ENCODE measurements around the gene SERPINA4. TPM values are rescaled to one million over a fixed set of nuclear protein-coding genes. Genes with fewer than 3 reads are reported as not detected.

Gene SERPINA4
- polyA plus RNA-seq, 1 of the 3 experiments (the other 2 are of a cell fraction) = not detected

DNA sequence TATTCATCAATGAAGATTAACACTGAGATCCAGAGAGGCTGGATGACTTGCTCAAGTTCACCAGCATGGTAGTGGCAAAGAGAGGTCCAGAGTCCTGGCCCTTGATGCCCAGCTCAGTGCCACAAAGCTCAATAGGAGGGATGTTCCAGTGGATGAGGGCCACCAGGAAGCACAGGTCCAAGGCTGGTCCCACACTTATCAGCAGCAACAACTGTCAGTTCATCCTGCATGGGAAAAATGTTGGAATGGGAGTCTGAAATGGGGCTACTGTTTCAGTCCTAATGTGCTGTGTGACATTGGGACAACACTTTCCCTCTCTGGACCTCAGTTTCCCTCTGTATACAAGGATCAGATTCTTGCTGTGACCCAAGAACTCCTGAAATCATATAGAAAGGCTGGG, 31.2 kb downstream of the SERPINA4 start:
- H2AFZ ChIP-seq (ENCODE audit: low read depth) = no peak overlapping the region
- no peaks in the 10 kb centered on the region for H3K79me2 ChIP-seq (ENCODE audit: insufficient read depth)
- no peak overlapping the region for H3K4me3 ChIP-seq (ENCODE audit: low read depth in 2 of 2, low read length in 1 of 2)
- H3K4me2 ChIP-seq = no peak overlapping the region
- TF ChIP-seq MEF2A (IDR thresholded peaks at IDR 0.05; ENCODE audit: borderline replicate concordance, low read depth) = no peak
- no peaks in the 10 kb centered on the region for H3K9me3 ChIP-seq
- no peak overlapping the region for H3K9ac ChIP-seq
- H4K20me1 ChIP-seq (ENCODE audit: insufficient read depth) = no peaks in the 10 kb centered on the region
- no peaks in the 10 kb centered on the region for H3K9me2 ChIP-seq
- CTCF ChIA-PET = no interaction called here
- H3K4me1 ChIP-seq (ENCODE audit: control insufficient read depth in 1 of 2, insufficient read depth in 2 of 2, low read depth in 1 of 2, low read length in 1 of 2) = no peaks in the 10 kb centered on the region
- H3K27ac ChIP-seq (ENCODE audit: low read depth in 2 of 2, low read length in 1 of 2) = no peak overlapping the region
- no peak for DNase-seq
- H3F3A ChIP-seq (replicated peaks; ENCODE audit: insufficient read depth) = no peaks in the 10 kb centered on the region
- H3K27me3 ChIP-seq (ENCODE audit: insufficient read depth) = no peaks in the 10 kb centered on the region
- POLR2A ChIA-PET = no interaction called here
- no peaks in the 10 kb centered on the region for H3K36me3 ChIP-seq (replicated peaks in 1 of 2; ENCODE audit: control insufficient read depth in 1 of 2, insufficient read depth in 2 of 2, low read length in 1 of 2)

DNA sequence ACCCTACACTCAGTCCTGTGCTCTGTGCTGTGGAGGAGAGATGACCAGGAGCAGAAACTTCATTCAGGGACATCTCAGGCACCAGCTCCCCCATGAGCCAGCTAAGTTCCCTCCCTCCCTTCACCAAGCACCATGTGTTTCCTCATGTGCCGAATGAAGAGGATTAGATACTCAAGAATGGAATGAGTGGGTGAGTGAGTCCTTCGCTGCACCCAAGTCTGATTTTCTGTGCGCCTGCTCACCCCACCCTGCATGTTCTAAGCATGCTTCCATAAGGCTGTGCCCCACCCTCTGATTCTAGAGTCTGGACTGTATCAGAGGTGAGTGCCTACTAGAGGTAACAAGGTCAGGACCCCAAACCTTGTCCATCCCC, 32.1 kb downstream of the SERPINA4 start:
- Histone ChIP-seq H3K9me2 (no peaks in the 10 kb centered on the region), H3K4me1 (ENCODE audit: control insufficient read depth in 1 of 2, insufficient read depth in 2 of 2, low read depth in 1 of 2, low read length in 1 of 2) (no peaks in the 10 kb centered on the region), H3K36me3 (replicated peaks in 1 of 2; ENCODE audit: control insufficient read depth in 1 of 2, insufficient read depth in 2 of 2, low read length in 1 of 2) (no peaks in the 10 kb centered on the region), H4K20me1 (ENCODE audit: insufficient read depth) (no peaks in the 10 kb centered on the region), H3K4me3 (ENCODE audit: low read depth in 2 of 2, low read length in 1 of 2) (no peak overlapping the region), H3K27ac (ENCODE audit: low read depth in 2 of 2, low read length in 1 of 2) (no peak overlapping the region), H3F3A (replicated peaks; ENCODE audit: insufficient read depth) (no peaks in the 10 kb centered on the region), H3K4me2 (no peak overlapping the region), H3K9ac (no peak overlapping the region), H3K79me2 (ENCODE audit: insufficient read depth) (no peaks in the 10 kb centered on the region), H3K9me3 (no peaks in the 10 kb centered on the region), H2AFZ (ENCODE audit: low read depth) (no peak overlapping the region), H3K27me3 (ENCODE audit: insufficient read depth) (no peaks in the 10 kb centered on the region)
- WGBS (ENCODE audit: low lambda C conversion rate) = 67% methylated on average over 3 of the region's 3 CpGs
- ChIA-PET CTCF (no interaction called here), POLR2A (no interaction called here)
- DNase-seq = no peak
- no peak for TF ChIP-seq EZH2phosphoT487 (IDR thresholded peaks at IDR 0.05; ENCODE audit: borderline replicate concordance, low read depth)

DNA sequence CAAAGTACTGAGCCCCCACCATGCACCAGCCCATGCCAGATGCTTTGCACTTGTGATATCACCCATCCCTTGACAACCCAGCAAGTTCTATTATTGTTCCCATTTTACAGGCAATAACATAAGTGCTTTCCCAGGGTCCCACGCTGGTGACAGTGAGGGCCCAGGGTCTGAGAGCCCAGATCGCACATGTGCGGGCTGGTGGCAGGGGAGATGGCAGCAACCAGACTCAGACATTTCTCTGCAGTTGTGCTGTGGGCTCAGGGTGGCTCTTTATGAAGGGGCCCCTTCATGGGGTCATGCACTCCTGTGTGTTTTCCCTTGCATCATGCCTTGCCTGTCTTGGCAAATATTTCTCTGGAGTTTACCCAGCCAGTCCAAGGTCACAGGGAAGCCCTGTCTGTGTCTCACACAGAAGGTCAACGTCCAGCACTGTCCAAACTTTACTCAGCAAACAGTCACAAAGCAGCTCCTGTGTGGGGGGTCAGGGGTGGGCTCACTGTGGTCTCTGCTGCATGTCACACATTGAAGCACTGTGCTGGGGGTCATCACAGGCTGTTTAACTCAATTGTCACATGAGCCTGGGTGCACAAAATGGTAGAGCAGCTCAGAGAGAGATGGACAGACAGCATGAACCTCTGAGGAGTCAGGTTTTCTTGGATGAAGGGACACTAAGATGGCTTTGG, 32.6 kb downstream of the SERPINA4 start:
- no peaks in the 10 kb centered on the region for H3K36me3 ChIP-seq (replicated peaks in 1 of 2; ENCODE audit: control insufficient read depth in 1 of 2, insufficient read depth in 2 of 2, low read length in 1 of 2)
- peaks cover 0 to 3% of the 10 kb centered on the region in 2 experiments; a peak in 3 of 4 replicates for H3K4me1 ChIP-seq (ENCODE audit: control insufficient read depth in 1 of 2, insufficient read depth in 2 of 2, low read depth in 1 of 2, low read length in 1 of 2)
- no peak for DNase-seq
- no peak overlapping the region for H3K27ac ChIP-seq (ENCODE audit: low read depth in 2 of 2, low read length in 1 of 2)
- no peak overlapping the region for H3K4me3 ChIP-seq (ENCODE audit: low read depth in 2 of 2, low read length in 1 of 2)
- H3K9me3 ChIP-seq = no peaks in the 10 kb centered on the region
- WGBS (ENCODE audit: low lambda C conversion rate) = 50% methylated on average over 4 of the region's 4 CpGs
- TF ChIP-seq FOXM1 (IDR thresholded peaks at IDR 0.05; ENCODE audit: low read depth) (no peak), TAF1 (IDR thresholded peaks at IDR 0.05; ENCODE audit: borderline replicate concordance, low read depth, low read length) (no peak), RCOR1 (IDR thresholded peaks at IDR 0.05; ENCODE audit: low read length) (no peak), POLR2AphosphoS5 (IDR thresholded peaks at IDR 0.05; ENCODE audit: low read depth, low read length) (no peak), SIN3A (IDR thresholded peaks at IDR 0.05; ENCODE audit: borderline replicate concordance, low read depth, low read length) (no peak), TEAD4 (IDR thresholded peaks at IDR 0.05; ENCODE audit: borderline replicate concordance, insufficient read depth) (no peak), GABPA (IDR thresholded peaks at IDR 0.05; ENCODE audit: low read depth) (no peak), TCF12 (IDR thresholded peaks at IDR 0.05) (no peak), GATA2 (CRISPR knock-in tag; IDR thresholded peaks at IDR 0.05) (no peak), CHD2 (IDR thresholded peaks at IDR 0.05; ENCODE audit: low read length, partially characterized antibody) (no peak), YY1 (IDR thresholded peaks at IDR 0.05; ENCODE audit: low read depth) (no peak), FOXJ3 (CRISPR knock-in tag; IDR thresholded peaks at IDR 0.05) (no peak)
- TF ChIP-seq, protein P1, sequence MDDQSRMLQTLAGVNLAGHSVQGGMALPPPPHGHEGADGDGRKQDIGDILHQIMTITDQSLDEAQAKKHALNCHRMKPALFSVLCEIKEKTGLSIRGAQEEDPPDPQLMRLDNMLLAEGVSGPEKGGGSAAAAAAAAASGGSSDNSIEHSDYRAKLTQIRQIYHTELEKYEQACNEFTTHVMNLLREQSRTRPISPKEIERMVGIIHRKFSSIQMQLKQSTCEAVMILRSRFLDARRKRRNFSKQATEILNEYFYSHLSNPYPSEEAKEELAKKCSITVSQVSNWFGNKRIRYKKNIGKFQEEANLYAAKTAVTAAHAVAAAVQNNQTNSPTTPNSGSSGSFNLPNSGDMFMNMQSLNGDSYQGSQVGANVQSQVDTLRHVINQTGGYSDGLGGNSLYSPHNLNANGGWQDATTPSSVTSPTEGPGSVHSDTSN (IDR thresholded peaks at IDR 0.05) = no peak
- TF ChIP-seq, protein P2, sequence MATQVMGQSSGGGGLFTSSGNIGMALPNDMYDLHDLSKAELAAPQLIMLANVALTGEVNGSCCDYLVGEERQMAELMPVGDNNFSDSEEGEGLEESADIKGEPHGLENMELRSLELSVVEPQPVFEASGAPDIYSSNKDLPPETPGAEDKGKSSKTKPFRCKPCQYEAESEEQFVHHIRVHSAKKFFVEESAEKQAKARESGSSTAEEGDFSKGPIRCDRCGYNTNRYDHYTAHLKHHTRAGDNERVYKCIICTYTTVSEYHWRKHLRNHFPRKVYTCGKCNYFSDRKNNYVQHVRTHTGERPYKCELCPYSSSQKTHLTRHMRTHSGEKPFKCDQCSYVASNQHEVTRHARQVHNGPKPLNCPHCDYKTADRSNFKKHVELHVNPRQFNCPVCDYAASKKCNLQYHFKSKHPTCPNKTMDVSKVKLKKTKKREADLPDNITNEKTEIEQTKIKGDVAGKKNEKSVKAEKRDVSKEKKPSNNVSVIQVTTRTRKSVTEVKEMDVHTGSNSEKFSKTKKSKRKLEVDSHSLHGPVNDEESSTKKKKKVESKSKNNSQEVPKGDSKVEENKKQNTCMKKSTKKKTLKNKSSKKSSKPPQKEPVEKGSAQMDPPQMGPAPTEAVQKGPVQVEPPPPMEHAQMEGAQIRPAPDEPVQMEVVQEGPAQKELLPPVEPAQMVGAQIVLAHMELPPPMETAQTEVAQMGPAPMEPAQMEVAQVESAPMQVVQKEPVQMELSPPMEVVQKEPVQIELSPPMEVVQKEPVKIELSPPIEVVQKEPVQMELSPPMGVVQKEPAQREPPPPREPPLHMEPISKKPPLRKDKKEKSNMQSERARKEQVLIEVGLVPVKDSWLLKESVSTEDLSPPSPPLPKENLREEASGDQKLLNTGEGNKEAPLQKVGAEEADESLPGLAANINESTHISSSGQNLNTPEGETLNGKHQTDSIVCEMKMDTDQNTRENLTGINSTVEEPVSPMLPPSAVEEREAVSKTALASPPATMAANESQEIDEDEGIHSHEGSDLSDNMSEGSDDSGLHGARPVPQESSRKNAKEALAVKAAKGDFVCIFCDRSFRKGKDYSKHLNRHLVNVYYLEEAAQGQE (IDR thresholded peaks at IDR 0.05; ENCODE audit: low read depth, low read length) = no peak
- TF ChIP-seq, protein P3, sequence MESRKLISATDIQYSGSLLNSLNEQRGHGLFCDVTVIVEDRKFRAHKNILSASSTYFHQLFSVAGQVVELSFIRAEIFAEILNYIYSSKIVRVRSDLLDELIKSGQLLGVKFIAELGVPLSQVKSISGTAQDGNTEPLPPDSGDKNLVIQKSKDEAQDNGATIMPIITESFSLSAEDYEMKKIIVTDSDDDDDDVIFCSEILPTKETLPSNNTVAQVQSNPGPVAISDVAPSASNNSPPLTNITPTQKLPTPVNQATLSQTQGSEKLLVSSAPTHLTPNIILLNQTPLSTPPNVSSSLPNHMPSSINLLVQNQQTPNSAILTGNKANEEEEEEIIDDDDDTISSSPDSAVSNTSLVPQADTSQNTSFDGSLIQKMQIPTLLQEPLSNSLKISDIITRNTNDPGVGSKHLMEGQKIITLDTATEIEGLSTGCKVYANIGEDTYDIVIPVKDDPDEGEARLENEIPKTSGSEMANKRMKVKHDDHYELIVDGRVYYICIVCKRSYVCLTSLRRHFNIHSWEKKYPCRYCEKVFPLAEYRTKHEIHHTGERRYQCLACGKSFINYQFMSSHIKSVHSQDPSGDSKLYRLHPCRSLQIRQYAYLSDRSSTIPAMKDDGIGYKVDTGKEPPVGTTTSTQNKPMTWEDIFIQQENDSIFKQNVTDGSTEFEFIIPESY (IDR thresholded peaks at IDR 0.05; ENCODE audit: borderline replicate concordance, low read depth) = no peak
- ChIA-PET CTCF (no interaction called here), POLR2A (no interaction called here)
- H2AFZ ChIP-seq (ENCODE audit: low read depth) = no peak overlapping the region
- H3K79me2 ChIP-seq (ENCODE audit: insufficient read depth) = no peaks in the 10 kb centered on the region
- no peak overlapping the region for H3K9ac ChIP-seq
- H4K20me1 ChIP-seq (ENCODE audit: insufficient read depth) = no peaks in the 10 kb centered on the region
- H3F3A ChIP-seq (replicated peaks; ENCODE audit: insufficient read depth) = no peaks in the 10 kb centered on the region
- no peaks in the 10 kb centered on the region for H3K9me2 ChIP-seq
- H3K4me2 ChIP-seq = no peak overlapping the region
- no peaks in the 10 kb centered on the region for H3K27me3 ChIP-seq (ENCODE audit: insufficient read depth)

Data from SK-N-SH (cell line).